NCI-H1092 (cell line): ENCODE measurements around the gene TAGLN3.

ENCODE experiments used
- DNase-seq: peaks from one replicate; lab custom pipeline; 2025; lab: John Stamatoyannopoulos, UW

The TAGLN3 gene

DNA sequence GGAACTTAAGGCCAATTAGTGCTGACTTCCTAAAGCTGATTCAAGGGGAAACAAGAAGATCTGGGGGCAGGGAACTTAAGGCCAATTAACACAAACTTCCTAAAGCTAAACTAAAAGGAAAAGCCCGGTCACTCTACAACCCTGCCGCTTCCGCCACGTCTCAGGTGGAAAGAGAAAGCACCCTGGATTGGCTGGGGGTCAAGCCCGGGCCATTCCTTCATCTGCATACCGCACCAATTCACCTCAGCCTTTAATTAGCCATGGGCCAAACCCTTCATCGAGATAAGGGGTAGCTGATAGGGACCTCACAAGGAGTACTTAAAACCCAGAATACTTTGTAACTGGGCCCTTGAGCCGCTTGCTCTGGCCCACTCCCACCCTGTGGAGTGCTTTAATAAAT lies 50.2 kb downstream of the TAGLN3 start:
- DNase-seq = no peak

DNA sequence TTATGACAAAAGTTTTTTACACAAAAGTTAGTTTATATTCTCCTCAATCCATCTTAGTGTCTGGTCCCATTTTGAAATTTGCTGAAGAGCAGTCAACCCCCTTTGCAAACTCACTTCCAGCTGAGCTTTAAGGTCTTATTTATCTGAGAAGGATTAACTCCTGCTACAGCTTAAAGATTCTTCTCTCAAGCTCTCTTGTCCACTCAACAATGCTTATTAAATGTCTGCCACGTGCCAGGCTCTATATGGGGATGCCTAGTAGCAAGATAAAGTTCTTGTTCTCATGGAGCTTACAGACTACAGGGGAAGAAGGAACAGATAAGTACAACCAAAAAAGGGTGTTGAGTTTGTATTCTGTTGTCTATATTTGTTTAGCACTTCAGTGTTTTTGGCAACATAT lies 54.5 kb downstream of the TAGLN3 start:
- DNase-seq = no peak

DNA sequence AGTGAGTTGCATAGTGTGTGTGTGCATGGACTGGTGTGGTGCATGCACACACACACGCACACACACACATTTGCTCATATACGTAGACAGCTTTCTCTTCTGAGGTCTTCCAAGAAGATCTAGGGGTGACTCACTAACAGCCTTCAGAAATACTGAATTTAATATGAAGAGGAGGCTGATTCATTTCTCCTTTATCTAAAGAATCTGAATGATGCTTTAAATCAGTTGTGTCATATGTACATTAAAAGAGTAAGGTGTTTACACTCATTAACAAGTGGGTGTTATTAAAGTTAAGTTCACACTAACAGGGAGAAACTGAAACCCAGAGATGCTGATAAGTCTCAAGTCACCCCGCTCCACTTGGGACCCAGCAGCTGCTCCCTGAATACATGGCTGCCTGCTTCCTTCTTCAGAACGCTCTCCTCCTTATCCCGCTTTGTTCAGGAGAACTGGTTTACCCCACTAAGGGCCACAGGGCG lies 57.8 kb downstream of the TAGLN3 start:
- no peak for DNase-seq

DNA sequence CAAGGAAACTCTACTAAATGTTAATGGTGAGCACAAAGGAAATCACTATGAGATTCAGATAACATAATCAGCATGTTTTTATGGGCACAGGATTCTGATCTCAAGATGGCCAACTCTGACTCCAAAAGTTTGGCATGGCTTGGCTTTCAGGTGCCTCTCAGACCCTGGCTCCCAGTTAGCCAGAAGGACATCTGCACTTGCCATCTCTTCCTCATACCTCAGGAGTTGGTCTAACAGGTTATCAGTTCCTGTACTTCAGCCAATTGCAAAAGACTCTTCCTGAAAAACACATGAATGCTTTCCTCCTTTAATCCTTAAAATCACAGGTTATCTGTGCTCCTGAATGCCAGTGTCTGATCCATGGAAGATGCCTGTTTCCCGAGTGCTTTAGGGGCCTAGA lies 60.8 kb downstream of the TAGLN3 start:
- DNase-seq = no peak

DNA sequence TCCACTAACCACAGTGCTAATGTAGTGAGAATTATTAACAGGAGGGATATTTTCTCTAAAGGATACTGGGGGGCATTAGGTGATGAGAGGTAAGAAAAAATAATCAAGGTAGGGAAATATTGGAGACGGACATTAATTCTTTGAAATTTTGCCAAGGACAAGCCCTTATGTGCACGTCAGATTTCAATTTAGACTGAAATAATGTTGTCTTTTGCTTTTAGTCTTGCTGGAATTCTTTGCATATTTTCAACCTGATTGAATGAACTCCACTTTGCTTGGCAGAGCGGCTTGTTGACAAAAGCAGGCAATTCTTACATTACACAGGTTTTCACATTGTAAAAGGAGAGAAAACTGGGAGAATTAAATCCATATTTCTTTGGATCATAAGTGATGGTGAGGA lies 62.4 kb downstream of the TAGLN3 start:
- DNase-seq = no peak
